Head of caudate nucleus (tissue), 42 donors: ENCODE results near the gene SIDT2.
A peak's percentile ranks its signal among the peaks of the same experiment; 100 is the strongest.

Experiments
- DNase-seq, 42 donors: peaks; one replicate each; pipeline versions ENCODE4 v3.0.0 to v3.0.0-alpha.2; 2020 to 2021; ENCODE audit warnings: mixed read lengths in 7 of 42
- intact Hi-C: fragments of 100-400 bp; cut with DNase I; formaldehyde crosslinking; loops from one replicate; pipeline ENCODE4 v1.15.0; 2022

SIDT2 gene

DNA sequence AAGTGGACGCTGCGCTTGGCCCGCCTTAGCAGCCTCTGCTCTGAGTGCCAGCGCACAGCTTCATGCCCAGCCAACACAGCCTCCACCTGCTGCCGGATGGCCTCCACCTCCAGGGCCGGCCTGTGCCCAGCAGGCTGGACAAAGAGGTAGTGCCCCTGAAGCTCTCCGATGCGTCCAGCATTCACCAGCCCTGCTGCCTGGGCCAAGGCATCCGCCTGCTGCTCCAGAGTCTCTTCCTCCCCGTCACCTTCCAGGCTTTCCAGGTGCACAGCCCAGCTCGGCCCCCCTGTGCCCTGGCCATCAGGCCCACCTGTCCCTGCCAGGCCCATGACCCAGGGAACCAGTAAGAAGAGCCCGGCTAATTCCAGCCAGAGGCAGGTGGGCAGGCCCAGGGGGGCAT, 50.9 kb downstream of the SIDT2 start:
- no peak for DNase-seq
- intact Hi-C loops = no loop called here

DNA sequence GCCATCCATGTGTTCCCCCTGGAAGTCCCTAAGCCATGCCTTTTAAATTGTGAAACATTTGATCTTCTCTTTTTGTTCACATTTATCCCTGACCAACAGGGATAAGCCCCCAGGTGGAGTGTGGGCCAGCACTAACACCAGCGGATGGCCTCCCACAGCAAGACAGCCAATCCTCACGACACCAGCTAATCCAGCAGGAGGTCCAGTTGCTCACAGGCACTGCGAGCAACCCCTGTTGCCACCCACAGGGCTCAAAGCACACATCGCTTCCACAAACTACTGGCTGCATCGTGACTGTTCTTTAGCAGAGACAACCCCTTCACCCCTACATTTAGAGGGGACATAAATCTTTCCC, 51.4 kb downstream of the SIDT2 start:
- no peak for DNase-seq
- intact Hi-C loops = loop anchor here (5.0 kb wide), 1 partner anchor 443 kb away; the partner anchor contains the start of gene ZPR1

DNA sequence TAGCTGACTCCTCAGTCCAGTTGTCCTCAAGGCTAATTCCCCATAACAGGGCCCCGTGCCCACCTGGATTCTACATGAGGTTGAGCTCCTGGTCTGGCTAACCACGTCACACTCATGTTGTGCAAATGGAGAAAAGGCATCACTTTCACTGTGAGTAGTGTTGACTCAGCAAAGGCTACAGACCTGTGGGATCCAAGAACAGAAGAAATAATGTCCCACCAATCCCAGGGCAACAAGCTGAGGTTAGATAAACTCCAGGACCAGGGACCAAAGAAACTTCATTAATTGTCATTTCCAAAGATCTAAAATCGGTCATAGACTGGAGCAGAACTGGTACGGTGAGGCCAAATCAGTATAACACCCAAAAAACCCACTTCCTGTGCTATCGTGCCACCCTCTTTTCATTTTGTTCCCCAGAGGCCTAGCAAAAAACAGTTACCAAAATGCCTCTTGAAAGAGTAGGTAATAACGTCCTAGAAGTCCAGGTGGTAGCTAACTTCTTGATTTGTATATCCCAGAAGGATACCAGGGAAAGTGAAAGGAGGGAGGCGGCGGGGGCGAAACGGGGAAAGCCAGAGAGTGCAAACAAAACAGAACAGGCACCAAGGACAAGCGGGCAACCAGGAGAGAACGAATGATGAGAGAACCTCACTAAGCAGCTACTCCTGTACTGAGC, 51.9 kb downstream of the SIDT2 start:
- DNase-seq = no peak
- intact Hi-C loops = loop anchor here (5.0 kb wide), 1 partner anchor 443 kb away; the partner anchor contains the start of gene ZPR1

DNA sequence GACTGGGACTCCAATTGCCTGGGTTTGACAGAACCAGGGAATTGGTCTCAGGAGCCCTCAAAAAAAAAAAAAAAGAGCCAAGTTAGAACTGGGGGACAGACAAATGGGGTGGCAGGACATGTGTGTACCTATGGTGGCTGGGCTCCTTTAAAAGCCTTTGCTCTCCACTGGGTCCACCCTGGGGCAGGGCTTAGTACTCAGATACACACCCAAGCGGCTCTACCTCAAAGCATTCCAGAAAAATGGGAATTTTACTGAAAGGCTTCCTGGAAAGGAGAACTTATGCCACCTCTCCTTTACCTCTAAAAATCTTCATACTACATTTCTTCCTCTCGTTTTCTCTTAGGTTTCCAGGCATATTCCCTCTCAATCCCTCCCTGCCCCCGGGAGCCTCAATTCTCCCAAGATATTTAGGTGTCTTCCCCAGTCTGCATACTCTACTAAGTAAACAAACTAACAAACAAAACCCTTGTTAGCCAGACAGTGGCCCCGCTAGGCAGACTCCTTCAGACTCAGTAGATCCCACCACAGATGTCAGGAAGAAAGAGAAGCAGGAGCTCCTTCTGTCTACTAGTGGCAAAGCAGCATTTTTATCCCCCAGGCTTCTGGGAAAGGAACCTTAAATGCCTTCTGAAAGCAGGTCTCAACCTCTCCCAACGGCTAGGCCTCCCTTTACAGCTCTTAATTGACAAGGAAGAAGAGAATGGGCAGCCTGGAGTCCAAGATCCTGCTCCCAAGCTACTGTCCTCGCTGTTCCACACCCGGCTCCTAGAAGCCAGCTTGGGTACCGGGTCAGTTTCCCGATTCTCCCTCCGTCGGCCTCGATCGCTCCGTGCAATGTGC, 52.7 kb downstream of the SIDT2 start:
- intact Hi-C loops = loop anchor here (5.0 kb wide), 1 partner anchor 444 kb away; the partner anchor contains the start of gene ZPR1
- no peak for DNase-seq

DNA sequence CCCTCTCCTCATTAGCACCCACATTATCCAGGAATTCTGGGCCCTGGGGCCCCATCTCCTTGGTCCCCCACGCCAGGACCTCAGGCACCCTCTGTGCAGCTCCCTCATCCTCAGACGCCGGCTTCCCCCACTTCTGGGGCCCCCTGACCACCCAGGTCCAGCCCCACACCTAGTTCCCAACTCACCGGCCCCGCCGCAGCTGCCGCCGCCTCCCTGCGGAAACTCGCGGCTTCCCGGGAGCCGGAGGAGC, 53.2 kb downstream of the SIDT2 start, which contains the start of gene PCSK7:
Gene PCSK7, minus strand, starts transcription at position 232 of the 250 bp plus-strand sequence. CDS start 2,229 bp downstream, outside the sequence.
- DNase-seq = peak in 5 of 42 donors; percentile 69 to 87 (median 82)
- intact Hi-C loops = loop anchor here (2.0 to 5.0 kb wide), 2 partner anchors 85 to 444 kb away; partner anchors contain the start of genes BACE1 and ZPR1

DNA sequence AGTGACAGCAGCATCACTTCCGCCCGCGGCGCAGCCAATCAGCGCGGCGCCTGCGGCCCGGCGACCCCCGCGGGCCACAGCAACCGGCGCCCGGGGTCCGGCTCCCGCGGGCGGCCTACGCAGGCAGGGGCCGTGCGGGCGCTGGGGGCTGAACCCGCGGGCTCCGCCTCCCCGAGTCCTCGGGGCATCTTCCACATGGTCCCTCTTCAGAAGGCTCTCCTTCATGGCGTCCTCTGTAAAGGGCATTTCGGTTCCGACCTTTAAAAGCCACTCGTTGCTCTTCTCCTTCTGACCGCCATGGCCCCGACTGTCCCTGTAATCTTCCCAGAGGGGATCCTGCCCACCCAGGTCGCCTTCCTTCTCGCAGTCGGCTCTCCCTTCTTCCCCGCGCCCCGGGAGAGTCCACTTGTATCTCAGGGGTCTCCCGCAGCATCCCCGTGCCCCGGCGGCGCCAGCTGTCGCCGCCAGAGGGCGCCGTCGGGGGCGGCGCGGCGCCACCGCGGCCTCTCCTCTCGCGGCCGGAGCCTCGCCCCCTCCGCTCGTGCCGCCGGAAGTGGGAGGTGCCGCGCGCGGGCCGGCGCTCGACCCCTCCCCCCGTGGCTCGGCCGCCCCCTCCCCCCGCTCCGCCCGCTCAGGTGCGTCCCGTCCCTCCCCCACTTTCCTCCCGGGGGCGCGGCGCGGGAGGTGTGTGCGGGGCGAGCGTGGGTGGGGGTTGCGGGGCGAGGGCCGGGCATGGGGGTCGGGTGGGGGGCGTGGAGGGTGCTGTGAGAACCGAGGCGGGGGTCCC, 53.7 kb downstream of the SIDT2 start, which contains the start of gene RNF214:
Gene RNF214, plus strand, starts transcription at position 580 of the 787 bp plus-strand sequence. CDS start 1,602 bp downstream, outside the sequence.
- intact Hi-C loops = loop anchor here (2.0 to 5.0 kb wide), 2 partner anchors 85 to 445 kb away; partner anchors contain the start of genes BACE1 and ZPR1
- DNase-seq = peak; percentile 35 to 93 (median 87)

DNA sequence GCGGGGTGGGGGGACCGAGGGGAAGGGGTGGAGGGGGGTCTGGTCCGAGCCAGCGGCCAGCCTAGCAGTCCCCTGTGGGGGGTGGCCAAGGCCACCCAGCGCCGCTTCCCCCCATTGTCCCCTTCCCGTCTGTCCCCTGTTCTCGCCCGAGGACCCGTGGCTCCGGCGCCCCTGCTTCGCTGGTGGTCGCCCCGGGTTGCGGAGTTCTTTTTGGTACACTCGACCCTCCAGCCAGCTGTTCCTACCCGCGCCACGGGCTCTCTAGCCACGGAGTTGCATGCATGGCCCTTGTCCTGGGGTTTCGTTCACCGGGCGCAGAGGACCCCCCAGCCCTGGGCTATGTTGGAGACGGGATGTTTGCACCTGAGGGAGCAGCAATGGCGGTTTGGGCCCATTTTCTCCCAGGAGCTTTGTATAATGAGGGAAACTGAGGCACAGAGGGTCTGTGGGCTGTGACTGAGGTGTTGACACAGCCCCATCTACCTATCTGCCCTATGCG, 54.4 kb downstream of the SIDT2 start:
- intact Hi-C loops = loop anchor here (2.0 to 5.0 kb wide), 2 partner anchors 84 to 446 kb away; partner anchors contain the start of genes BACE1 and ZPR1
- DNase-seq = peak in 10 of 42 donors; percentile 14 to 51 (median 29)

DNA sequence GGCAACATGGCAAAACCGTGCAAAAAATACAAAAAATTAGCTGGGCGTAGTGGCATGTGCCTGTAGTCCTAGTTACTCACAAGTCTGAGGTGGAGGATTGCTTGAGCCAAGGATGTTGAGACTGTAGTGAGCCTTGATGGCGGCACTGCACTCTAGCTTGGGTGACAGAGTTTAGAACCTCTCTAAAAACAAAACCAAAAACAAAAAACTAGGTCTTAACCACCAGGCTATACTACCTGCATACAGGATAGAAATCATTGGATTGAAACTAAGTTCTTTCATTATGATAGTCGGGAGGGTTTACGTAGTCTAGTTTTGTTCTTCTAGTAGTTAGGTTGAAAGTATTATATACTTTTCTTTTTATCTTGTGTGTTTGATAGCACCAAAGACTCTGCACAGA, 59.7 kb downstream of the SIDT2 start:
- DNase-seq = no peak
- intact Hi-C loops = no loop called here

DNA sequence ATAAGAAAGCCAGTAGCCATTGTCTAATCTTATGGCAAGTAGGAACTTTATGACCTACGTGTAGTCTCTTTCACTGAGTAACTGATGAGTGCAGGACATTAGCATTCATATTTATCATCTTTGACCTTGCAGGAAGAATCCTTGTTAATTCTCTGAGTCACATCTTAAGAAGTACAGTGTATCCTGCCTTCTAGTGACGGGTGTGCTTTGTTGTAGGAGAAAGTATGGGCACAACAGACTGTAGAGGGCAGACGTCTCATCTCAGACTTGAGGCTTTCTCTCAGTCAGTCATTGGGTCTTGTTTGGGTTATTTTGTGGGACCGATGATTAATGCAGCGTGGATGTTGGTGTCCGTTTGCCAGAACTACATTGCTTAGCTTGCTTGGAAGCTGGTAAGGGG, 60.8 kb downstream of the SIDT2 start:
- peak in 1 of 42 donors; percentile 12 for DNase-seq
- intact Hi-C loops = no loop called here
